Measurements from ENCODE around the gene SPAG7.

The SPAG7 gene

DNA sequence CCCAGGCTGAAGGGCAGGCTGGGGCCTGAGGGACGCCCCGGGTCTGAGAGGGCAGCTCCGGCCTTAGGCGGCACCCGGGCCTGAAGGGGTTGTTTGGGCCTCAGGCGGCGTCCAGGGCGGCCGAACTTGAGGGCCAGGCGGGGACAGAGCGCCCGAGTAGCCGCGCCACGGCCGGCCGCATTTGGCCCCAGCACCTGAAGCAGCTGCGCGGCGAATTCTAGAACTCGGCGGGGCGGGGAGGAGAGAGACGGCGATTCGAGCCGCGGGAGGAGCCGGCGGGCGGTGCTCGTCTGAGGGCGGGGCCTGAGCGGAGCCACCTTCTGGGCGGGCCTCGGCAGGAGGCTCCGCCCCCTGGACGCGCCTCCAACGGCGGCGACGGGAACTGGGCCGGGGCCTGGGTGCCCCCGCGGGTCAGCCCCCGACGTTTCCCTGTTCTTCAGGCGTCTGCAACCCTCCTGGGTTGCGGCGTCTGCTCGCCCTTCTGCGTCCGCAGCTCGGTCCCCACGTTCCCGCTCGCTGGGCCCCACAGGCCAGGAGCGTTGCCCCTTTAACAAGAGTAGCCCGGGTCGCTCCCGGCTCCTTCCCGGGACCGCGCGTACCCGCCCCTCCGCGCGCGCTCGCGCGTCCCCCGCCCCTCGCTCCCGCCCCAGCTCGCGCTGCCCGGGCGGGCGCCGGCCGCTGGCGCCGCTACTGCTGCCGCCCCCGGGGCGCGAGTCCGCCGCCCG is 29.8 kb upstream of the SPAG7 start, which contains the start of the genes INCA1 and KIF1C:
TSS of gene INCA1 (minus strand) at position 221 of the 725 bp plus-strand sequence. CDS start 3,085 bp downstream, outside the sequence.
TSS of gene KIF1C (plus strand) at position 649 of the 725 bp plus-strand sequence. CDS start 2,297 bp downstream, outside the sequence.
- Histone ChIP-seq H3K27ac (ENCODE audit: low read depth, low read length) (peak within 1 kb of the TSS; percentile 44; the same call in 1 of the 2 replicates), H3K4me3 (ENCODE audit: low read length) (peak within 1 kb of the TSS; percentile 85), H3K9me2 (replicated peaks; ENCODE audit: control insufficient read depth, low read length) (no peaks in the 10 kb centered on the region), H3K9me3 (ENCODE audit: control insufficient read depth, insufficient read depth, low read length) (no peaks in the 10 kb centered on the region), H3K4me2 (ENCODE audit: low read length) (peak within 1 kb of the TSS; percentile 98), H3F3A (ENCODE audit: control insufficient read depth, insufficient read depth) (no peaks in the 10 kb centered on the region), H3K4me1 (ENCODE audit: control insufficient read depth, low read length) (peaks cover 21% of the 10 kb centered on the region), H3K79me2 (ENCODE audit: control insufficient read depth, low read length) (peaks cover 12% of the 10 kb centered on the region), H4K20me1 (ENCODE audit: control insufficient read depth, insufficient read depth, low read depth, low read length) (no peaks in the 10 kb centered on the region), H3K27me3 (ENCODE audit: control insufficient read depth, low read length) (no peaks in the 10 kb centered on the region), H3K36me3 (ENCODE audit: control insufficient read depth, low read length) (peaks cover 13% of the 10 kb centered on the region)
- TF ChIP-seq EZH2phosphoT487 (IDR thresholded peaks at IDR 0.05; ENCODE audit: borderline replicate concordance, low read length) (no peak), CTCF (IDR thresholded peaks at IDR 0.05; ENCODE audit: low read depth, low read length, poor library complexity, severe bottlenecking) (no peak)

DNA sequence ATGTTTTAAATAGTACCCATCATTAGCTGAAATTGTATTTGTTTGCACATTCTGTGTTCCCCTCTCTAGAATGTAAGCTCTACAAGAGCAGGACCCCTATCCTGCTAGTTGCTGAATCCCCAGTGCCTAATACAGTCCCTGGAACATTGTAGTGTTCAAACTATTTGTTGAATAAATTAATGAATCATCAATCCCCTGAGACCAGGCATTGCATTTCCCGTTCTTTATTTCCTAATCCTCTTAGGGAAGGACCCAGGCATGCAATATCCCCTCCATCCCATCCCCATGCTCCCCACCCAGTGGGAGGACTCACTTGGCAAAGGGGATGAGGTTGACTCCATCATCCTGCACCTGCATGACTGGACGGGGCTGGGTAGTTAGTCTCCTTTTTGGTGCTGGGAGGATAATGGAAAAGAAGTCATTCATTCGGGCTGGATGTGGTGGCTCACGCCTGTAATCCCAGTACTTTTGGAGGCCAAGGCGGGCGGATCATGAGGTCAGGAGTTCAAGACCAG is 26.5 kb upstream of the SPAG7 start:
- TF ChIP-seq CTCF (IDR thresholded peaks at IDR 0.05; ENCODE audit: low read depth, low read length, poor library complexity, severe bottlenecking) (no peak), EZH2phosphoT487 (IDR thresholded peaks at IDR 0.05; ENCODE audit: borderline replicate concordance, low read length) (no peak)
- no peak overlapping the region for H3K4me2 ChIP-seq (ENCODE audit: low read length)
- peaks cover 12% of the 10 kb centered on the region for H3K79me2 ChIP-seq (ENCODE audit: control insufficient read depth, low read length)
- no peaks in the 10 kb centered on the region for H3K9me2 ChIP-seq (replicated peaks; ENCODE audit: control insufficient read depth, low read length)
- peaks cover 21% of the 10 kb centered on the region for H3K4me1 ChIP-seq (ENCODE audit: control insufficient read depth, low read length)
- H3K36me3 ChIP-seq (ENCODE audit: control insufficient read depth, low read length), result 0 out of 2 replicates have a peak, but pooled peaks cover 2% of the 10 kb centered on the region
- H3K27me3 ChIP-seq (ENCODE audit: control insufficient read depth, low read length), result no peaks in the 10 kb centered on the region
- H3K27ac ChIP-seq (ENCODE audit: low read depth, low read length), result no peak overlapping the region
- H4K20me1 ChIP-seq (ENCODE audit: control insufficient read depth, insufficient read depth, low read depth, low read length), result no peaks in the 10 kb centered on the region
- H3K9me3 ChIP-seq (ENCODE audit: control insufficient read depth, insufficient read depth, low read length), result no peaks in the 10 kb centered on the region
- H3K4me3 ChIP-seq (ENCODE audit: low read length), result no peak overlapping the region
- H3F3A ChIP-seq (ENCODE audit: control insufficient read depth, insufficient read depth), result peaks cover 4% of the 10 kb centered on the region; the same call in 1 of the 2 replicates

DNA sequence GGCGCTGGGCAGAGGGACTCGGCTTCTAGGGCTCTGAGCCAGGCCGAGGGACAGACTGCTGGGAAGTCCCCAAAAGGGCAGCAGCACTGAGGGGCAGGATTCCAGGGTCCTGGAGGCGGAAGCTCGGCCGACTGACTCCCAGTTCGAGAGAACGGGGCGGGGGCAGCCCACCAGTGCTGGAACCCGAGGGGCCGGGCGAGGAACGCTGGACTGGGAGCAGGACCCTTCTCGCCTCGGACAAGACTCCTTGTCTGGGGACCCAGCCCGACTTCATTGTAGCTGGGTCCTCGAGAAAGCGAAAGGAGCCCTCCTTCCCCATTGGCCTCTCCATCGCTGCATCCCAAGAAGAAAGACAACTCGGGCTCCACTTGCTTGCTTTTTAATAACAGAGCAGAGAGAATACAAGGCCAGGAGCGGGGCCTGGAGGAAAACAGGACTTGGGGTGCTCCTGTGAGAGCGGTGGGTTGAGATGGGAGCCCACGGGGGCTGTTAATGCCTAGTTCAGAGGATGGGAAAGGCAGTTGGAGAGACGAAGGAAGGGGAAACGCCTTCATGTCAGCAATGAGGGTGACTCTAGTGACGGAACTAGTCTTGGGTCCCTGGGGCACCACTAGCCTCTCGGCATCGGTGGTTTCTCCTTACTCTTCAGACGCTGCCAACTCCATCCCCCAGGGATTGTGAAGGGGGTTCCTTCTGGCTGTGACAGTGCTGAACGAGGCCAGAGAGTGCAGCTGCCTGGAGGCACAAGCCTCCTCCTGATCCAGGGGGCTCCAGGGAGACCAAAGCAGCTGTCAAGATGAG is 20.4 kb upstream of the SPAG7 start:
- no peaks in the 10 kb centered on the region for H3K9me2 ChIP-seq (replicated peaks; ENCODE audit: control insufficient read depth, low read length)
- peak overlapping the region; percentile 91 for H3K4me3 ChIP-seq (ENCODE audit: low read length)
- H3F3A ChIP-seq (ENCODE audit: control insufficient read depth, insufficient read depth), result peaks cover 4% of the 10 kb centered on the region; the same call in 1 of the 2 replicates
- H3K27me3 ChIP-seq (ENCODE audit: control insufficient read depth, low read length), result no peaks in the 10 kb centered on the region
- H3K4me1 ChIP-seq (ENCODE audit: control insufficient read depth, low read length), result peaks cover 32% of the 10 kb centered on the region
- peak overlapping the region; percentile 90 for H3K4me2 ChIP-seq (ENCODE audit: low read length)
- H3K27ac ChIP-seq (ENCODE audit: low read depth, low read length), result peak overlapping the region; percentile 51
- no peaks in the 10 kb centered on the region for H4K20me1 ChIP-seq (ENCODE audit: control insufficient read depth, insufficient read depth, low read depth, low read length)
- H3K79me2 ChIP-seq (ENCODE audit: control insufficient read depth, low read length), result peaks cover 29% of the 10 kb centered on the region
- peaks cover 6% of the 10 kb centered on the region; the same call in 1 of the 2 replicates for H3K36me3 ChIP-seq (ENCODE audit: control insufficient read depth, low read length)
- no peaks in the 10 kb centered on the region for H3K9me3 ChIP-seq (ENCODE audit: control insufficient read depth, insufficient read depth, low read length)
- TF ChIP-seq EZH2phosphoT487 (IDR thresholded peaks at IDR 0.05; ENCODE audit: borderline replicate concordance, low read length), result no peak
- no peak for TF ChIP-seq CTCF (IDR thresholded peaks at IDR 0.05; ENCODE audit: low read depth, low read length, poor library complexity, severe bottlenecking)
